ENCODE measurements around the gene CIB2. TPM values are rescaled to one million over a fixed set of nuclear protein-coding genes. Genes with fewer than 3 reads are reported as not detected.

CIB2 gene
- total RNA-seq, 1 donor from 2014 or later: 10.1 TPM

- no peak for DNase-seq (ENCODE audit: low read depth)
- no peak overlapping the region for H3K4me3 ChIP-seq (ENCODE audit: low read depth, low read length)
- TF ChIP-seq CTCF (conservative IDR thresholded peaks at IDR 0.05; ENCODE audit: low read depth, low read length): no peak
Observed at GRCh38 chr15:78084449-78084750, 46.8 kb downstream of the CIB2 start.

- no peak for TF ChIP-seq CTCF (conservative IDR thresholded peaks at IDR 0.05; ENCODE audit: low read depth, low read length)
- DNase-seq (ENCODE audit: low read depth): no peak
Observed at GRCh38 chr15:78083687-78084448, 47.4 kb downstream of the CIB2 start.

GRCh38 chr15:78083186-78083585, 48.1 kb downstream of the CIB2 start:
- TF ChIP-seq CTCF (conservative IDR thresholded peaks at IDR 0.05; ENCODE audit: low read depth, low read length): no peak
- DNase-seq (ENCODE audit: low read depth): no peak
- H3K4me3 ChIP-seq (ENCODE audit: low read depth, low read length): no peak overlapping the region

More at GRCh38 chr15:78083687-78084448, 47.4 kb downstream of the CIB2 start:
- no peak overlapping the region for H3K4me3 ChIP-seq (ENCODE audit: low read depth, low read length)

GRCh38 chr15:78082743-78083110, 48.5 kb downstream of the CIB2 start:
- no peak for DNase-seq (ENCODE audit: low read depth)
- TF ChIP-seq CTCF (conservative IDR thresholded peaks at IDR 0.05; ENCODE audit: low read depth, low read length): no peak
- no peak overlapping the region for H3K4me3 ChIP-seq (ENCODE audit: low read depth, low read length)

- TF ChIP-seq CTCF (conservative IDR thresholded peaks at IDR 0.05; ENCODE audit: low read depth, low read length): no peak
- no peak for DNase-seq (ENCODE audit: low read depth)
Observed at GRCh38 chr15:78082106-78082742, 49.0 kb downstream of the CIB2 start.

GRCh38 chr15:78080088-78080460, 51.2 kb downstream of the CIB2 start:
- no peak overlapping the region for H3K4me3 ChIP-seq (ENCODE audit: low read depth, low read length)
- no peak for TF ChIP-seq CTCF (conservative IDR thresholded peaks at IDR 0.05; ENCODE audit: low read depth, low read length)
- no peak for DNase-seq (ENCODE audit: low read depth)

More at GRCh38 chr15:78082106-78082742, 49.0 kb downstream of the CIB2 start:
- H3K4me3 ChIP-seq (ENCODE audit: low read depth, low read length): no peak overlapping the region

Measured in epithelial cell of proximal tubule (primary cell).